GM12878 (cell line): ENCODE measurements around the gene VMO1.

ENCODE experiments used
- EGR1 ChIP-seq, 2 experiments: IDR thresholded peaks; 1 replicate in 1 of 2; 2 replicates in 1 of 2; pipeline ENCODE4 v1.6.1; 2011 to 2012; ENCODE audit warnings: low read depth in 2 of 2, low read length in 2 of 2, borderline replicate concordance in 1 of 2, mild to moderate bottlenecking in 1 of 2, moderate library complexity in 1 of 2
- EZH2 ChIP-seq: IDR thresholded peaks from 2 replicates; pipeline ENCODE4 v1.6.1; 2012; ENCODE audit warnings: low read depth, mild to moderate bottlenecking, control low read depth, inconsistent platforms, low read length, borderline replicate concordance; ENCODE audit not compliant: control insufficient read depth
- MXI1 ChIP-seq: fragments of 150-350 bp; IDR thresholded peaks from 2 replicates; pipeline ENCODE4 v1.6.1; 2011; ENCODE audit warnings: low read depth, mild to moderate bottlenecking, inconsistent platforms, low read length, improper control_type of control experiment
- NBN ChIP-seq: fragments of 450-650 bp; IDR thresholded peaks from 2 replicates; pipeline ENCODE4 v1.6.1; 2016
- RAD21 ChIP-seq: IDR thresholded peaks from 2 replicates; pipeline ENCODE4 v1.6.1; 2011; ENCODE audit warnings: mild to moderate bottlenecking, low read depth, low read length, moderate library complexity; ENCODE audit not compliant: insufficient read depth
- ZBTB40 ChIP-seq: fragments of 450-650 bp; IDR thresholded peaks from 2 replicates; pipeline ENCODE4 v1.6.1; 2016; ENCODE audit warnings: mild to moderate bottlenecking, moderate library complexity, borderline replicate concordance

- TF ChIP-seq ZBTB40, result no peak
- no peak for TF ChIP-seq MXI1
- TF ChIP-seq NBN, result no peak
- no peak for TF ChIP-seq EZH2
- no peak for TF ChIP-seq RAD21
- peak in 1 of 2 experiments; percentile 49; a peak in 1 of 3 replicates for TF ChIP-seq EGR1 (IDR thresholded peaks at IDR 0.05; ENCODE audit: borderline replicate concordance in 1 of 2, low read depth in 2 of 2, low read length in 2 of 2)
These were observed 46.8 kb downstream of the VMO1 start, which contains the start of the genes CXCL16 and ZMYND15 for GRCh38 chr17:4739122-4740024.
